Measurements from ENCODE around the gene PLXNB2.

PLXNB2 gene

DNA sequence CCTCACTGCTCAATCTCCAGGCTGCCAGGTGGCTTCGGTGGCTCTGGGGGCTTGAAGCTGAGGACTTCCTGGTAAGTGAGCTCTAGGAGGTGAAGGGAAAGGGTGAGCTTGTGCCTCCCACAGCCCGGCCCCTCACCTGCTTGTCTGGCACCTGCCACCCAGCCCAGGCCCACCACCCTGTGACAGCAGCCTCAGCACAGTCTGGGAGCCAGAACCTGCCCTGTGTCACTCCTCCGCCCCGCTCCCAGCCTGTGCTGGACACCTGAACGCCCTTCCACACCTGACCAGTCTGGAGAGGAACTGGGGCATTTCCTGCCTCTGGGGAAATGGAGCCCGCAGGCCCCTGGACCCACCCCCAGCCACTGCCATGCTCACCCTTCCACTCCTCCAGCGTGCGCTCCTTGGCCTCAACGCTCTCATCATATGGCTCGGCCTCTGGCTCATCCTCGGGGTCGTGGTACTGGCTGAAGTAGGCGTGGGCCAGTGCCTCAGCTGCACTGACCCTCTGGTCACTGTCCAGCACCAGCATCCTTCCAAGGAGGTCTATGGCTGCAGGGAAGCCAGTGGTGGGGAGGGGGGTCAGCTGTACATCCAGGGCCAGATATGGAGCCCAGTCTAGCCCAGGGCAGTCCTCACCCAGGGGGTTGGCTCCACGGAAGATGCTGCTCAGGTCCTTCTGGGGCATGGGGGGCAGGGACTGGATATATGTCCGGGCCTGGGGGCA is 42.3 kb downstream of the PLXNB2 start:
- no peak for DNase-seq (ENCODE audit: low read depth)

- no peak for DNase-seq (ENCODE audit: low read depth)
Measured at GRCh38 chr22:50264104-50264745, 43.2 kb downstream of the PLXNB2 start.

DNA sequence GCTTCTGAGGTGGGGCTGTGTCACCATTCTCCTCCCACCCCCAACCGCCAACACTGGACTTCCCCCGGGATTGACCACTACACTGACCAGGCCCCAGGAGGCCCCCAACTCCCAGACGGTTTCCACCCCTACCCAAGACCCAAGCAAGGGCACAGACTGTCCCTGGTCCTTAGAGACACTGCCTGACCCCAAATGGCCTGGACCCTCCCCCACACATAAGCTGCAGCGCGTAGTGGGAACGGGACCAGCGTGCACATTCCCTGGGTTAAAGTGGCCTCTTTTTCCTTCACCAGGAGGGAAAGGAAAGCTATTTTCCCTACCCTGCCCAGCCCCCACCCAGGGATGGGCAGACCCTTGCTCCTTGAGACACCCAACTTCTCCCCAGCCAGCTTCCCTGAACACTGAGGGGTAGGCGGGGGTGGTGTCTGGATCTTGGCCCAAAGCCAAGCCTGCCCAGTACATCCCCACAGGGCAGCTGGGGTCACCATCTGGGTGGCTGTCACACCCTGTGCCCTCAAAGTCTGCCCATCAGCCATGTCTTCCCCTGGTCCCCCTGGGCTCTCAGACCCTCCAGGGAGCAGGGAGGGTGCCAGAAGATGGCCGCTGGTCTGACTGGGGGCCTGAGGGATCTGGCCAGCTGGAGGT is 44.4 kb downstream of the PLXNB2 start:
- DNase-seq (ENCODE audit: low read depth): no peak

GRCh38 chr22:50262460-50262911 is 45.0 kb downstream of the PLXNB2 start:
- DNase-seq (ENCODE audit: low read depth): peak; percentile 53

DNA sequence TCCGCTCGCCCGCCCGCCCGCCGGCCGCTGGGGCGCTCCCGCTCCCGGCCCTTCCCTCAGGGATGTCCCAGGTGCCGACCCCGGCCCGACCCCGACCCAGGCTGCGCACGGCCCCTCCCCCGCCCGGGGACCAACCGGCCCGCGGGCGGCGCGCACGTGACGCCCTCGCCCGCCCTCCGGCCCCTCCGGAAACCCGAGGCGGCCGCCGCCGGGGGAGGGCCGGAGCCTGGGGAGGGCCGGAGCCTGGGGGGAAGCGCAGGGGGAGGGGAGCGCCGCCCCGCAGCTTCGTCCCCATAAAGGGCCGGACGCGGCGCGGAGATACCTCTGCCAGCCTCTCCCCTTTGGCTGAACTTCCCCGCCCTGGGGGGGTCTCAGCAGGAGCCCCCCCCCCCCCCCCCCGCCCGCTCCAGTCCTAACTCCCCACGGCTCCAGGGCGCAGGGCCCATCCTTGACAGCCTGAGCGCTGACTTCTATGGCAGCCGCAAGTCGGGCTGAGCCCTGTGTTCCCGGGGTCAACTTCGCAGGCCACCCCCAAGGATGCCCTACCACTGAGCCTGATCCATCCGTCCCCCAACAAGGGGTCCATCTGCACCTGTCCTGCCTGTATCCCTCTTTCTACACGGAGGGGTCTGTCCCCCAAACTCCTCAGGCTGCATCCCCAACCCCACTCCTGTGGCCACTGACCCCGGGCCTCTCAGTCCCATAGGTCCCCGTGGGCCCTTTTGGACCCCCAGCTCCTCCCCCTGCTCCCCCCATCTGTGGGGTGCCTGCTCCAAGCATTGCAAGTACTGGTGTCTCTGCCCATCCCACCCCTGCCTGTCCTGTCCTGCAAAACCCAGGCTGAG is 45.6 kb downstream of the PLXNB2 start, which contains the start of gene MAPK12:
TSS of gene MAPK12 (minus strand) at position 69 of the 845 bp plus-strand sequence. CDS start 174 bp downstream, outside the sequence.
- peak; percentile 61 for DNase-seq (ENCODE audit: low read depth)

DNA sequence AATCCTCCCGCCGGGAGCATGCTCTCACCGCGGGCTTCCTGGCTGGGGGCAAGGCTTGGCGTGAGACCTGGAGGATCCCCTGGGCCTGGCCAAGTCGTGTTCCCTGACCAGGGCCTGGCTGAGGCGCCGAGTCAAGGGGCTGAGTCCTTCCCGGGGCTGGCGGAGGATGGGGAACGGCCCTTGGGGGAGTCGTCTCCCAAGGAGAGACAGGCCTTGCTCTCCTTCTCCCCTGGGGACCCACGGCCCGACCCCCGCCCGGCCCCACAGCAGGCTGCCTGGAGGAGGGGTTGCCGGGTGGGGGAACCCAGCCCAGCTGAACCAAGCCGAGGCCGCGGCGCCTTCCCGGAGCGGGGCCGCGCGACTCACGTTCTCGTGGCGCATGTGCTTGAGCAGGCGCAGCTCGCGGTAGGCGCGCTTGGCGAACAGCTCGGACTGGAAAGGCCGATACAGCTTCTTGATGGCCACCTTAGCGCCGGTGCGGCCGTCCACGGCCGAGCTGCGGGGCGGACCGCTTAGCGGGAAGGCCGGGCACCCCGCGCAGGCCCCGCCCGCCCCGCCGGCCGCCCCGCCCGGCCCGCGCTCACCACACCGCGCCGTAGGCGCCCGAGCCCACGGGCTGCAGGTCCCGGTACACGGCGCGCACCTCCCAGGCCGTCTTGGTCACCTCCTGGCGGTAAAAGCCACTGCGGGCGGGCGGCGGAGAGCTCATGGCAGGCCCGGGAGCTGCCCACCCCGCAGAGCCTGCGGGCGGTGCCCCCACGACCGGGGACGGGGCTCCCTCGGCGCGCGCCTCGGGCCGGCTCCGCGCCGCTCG is 46.4 kb downstream of the PLXNB2 start:
- peak; percentile 76 for DNase-seq (ENCODE audit: low read depth)

GRCh38 chr22:50260434-50260800 is 47.0 kb downstream of the PLXNB2 start:
- DNase-seq (ENCODE audit: low read depth): peak; percentile 48

DNA sequence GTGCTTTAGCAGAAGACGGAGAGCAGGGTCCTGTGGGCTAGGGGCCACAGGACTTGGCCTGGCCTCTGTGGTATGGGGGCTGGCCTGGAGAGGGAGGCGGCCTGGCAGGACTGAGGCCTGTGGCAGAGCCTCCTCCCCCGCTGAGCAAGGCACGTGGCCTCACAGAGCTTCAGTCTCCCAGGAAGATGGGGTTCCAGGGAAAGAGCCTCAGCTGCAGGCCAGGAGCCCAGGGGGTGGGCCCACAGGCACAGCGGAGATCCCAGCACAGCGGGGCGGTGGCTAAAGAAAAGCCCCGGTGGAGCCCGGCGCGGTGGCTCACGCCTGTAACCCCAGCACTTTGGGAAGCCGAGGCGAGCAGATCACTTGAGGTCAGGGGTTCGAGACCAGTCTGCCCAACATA is 48.1 kb downstream of the PLXNB2 start:
- no peak for DNase-seq (ENCODE audit: low read depth)

DNA sequence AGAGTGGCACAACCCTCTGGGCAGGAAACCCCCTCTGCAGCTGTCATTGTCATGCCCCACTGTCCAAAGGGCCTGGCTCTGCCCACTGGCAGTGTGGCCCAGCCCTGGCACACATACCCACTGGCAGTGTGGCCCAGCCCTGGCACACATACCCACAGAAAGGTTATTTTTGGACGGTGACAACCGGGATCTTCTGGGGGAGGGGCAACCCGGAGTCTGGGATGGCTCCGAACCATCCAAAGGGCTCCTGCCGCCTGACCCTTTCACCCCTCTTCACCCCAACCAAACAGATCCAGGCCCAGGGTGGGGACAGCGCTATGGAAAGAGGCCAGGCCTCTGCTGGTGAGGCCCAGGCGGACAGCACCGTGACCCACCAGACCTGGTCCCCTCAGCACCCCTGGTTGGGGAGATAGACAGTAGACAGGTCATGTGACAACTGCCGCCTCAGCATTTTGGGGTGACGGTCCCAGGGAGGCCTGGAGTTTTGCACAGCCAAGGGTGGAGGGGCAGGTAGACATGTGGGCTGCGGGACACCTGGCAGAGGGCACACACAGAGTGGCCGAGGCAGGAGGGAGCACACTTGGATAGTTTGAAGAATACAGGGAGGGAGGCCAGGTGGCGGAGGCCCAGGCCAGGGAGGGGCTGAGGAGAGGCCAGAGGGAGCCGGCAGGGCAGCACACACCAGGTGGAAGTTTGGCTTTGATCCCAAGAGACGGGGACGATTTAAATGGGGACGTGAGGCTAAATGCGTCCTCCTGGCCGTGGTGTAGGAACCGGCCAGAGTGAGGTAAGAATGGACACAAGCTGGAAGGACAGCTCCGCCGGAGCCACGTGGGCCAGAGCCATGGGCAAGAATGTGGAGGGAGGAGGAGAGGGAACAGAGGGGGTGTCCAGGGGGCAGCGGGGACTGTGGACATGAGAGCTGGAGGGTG is 48.8 kb downstream of the PLXNB2 start:
- DNase-seq (ENCODE audit: low read depth): no peak

DNA sequence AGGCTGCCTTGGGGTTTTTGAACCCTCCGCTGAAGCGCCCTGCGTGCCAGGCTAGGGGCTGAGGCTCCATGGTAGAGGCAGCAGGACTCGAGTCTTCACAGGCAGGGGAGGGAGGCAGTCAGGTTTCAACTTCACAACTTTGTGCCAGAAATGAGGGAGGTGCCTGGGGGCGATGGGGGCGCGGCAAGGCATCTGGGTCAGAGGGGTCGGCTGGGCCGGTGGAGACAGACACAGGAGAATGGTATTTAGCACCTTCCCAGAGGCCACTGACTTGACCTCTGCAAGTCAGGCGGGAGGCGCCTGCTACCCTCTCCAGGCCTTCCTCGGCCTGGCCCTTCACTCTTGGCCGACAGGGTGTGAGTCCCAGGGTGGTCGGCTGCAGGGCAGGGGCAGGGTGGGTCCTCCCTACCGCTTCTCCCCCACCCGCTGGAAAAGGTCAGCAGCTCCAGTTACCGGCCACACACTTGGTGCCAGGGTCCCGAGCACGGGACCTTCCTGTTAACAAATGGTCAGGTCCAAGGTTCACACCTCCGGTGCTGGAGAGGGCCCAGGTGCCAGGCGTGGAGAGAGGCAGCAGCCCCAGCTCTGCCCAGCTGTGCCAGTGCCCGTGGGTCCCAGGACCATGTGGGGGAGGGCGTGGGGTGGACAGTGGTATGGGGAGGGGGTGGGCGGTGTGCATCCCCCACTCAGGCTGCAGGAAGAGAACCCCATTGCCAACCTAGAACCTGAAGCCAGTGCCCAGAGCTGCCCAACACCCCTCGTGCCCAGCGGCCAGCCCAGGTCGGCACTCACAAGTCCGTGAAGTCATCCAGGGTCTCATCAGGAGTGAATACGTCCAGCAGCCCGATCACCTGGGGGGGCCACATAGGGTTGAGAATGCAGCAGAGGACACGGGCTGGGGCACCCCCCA is 49.7 kb downstream of the PLXNB2 start:
- no peak for DNase-seq (ENCODE audit: low read depth)

GRCh38 chr22:50257041-50257440 is 50.4 kb downstream of the PLXNB2 start:
- DNase-seq (ENCODE audit: low read depth): no peak

- no peak for DNase-seq (ENCODE audit: low read depth)
Measured at GRCh38 chr22:50256258-50256862, 51.1 kb downstream of the PLXNB2 start.

DNA sequence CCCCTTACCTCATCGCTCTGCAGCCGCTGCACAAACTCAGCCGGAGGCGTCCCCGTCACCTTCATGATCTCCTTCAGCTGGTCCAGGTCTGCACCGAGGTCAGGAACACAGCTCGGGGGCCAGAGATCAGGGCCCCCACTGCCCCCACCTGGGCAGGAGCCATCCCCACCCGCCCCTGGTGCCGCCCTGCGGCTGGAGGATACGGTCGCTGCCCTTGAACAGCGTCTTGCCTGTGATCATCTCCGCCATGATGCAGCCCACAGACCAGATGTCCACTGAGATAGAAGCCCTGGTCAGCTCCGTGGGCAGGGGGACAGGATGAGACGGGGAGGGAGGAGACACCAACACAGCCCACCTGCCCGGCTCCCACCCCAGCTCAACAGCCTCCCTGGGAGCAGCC is 51.8 kb downstream of the PLXNB2 start:
- DNase-seq (ENCODE audit: low read depth): no peak

DNA sequence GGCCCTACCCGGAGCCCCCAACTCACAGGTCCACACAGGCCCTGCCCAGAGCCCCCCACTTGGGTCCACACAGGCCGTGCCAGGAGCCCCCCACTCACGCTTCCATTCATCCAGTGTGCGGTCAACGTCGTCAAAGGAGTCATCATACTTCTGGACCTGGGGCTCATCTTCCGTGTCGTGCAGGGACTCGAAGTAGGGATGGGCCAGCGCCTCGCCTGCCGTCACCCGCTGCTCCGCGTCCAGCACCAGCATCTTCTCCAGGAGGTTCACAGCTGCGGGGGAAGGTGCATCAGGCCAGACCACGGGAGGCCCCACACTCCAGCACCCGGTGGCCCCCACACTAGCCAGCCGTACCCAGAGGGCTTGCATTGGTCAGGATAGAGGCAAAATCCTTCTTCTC is 52.3 kb downstream of the PLXNB2 start:
- no peak for DNase-seq (ENCODE audit: low read depth)

DNA sequence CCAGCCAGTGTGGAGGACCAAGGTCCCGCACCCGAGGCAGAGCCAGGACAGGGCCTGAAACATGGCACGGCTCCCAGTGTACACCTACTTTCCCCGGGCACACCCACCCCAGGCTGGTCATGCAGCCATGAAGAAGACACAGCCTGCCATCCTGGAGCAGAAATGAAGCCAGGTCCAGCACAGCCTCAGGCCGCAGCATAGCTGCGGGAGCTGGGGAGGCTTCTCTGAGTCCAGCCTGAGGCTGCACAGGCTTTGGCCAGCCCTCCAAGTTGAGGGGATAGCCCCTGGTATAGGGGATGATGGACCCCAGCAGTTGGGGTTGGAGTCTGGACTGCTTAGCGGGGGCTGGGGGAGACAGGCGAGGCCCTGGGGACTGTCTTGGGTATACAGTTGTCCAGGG is 53.5 kb downstream of the PLXNB2 start:
- no peak for DNase-seq (ENCODE audit: low read depth)

DNA sequence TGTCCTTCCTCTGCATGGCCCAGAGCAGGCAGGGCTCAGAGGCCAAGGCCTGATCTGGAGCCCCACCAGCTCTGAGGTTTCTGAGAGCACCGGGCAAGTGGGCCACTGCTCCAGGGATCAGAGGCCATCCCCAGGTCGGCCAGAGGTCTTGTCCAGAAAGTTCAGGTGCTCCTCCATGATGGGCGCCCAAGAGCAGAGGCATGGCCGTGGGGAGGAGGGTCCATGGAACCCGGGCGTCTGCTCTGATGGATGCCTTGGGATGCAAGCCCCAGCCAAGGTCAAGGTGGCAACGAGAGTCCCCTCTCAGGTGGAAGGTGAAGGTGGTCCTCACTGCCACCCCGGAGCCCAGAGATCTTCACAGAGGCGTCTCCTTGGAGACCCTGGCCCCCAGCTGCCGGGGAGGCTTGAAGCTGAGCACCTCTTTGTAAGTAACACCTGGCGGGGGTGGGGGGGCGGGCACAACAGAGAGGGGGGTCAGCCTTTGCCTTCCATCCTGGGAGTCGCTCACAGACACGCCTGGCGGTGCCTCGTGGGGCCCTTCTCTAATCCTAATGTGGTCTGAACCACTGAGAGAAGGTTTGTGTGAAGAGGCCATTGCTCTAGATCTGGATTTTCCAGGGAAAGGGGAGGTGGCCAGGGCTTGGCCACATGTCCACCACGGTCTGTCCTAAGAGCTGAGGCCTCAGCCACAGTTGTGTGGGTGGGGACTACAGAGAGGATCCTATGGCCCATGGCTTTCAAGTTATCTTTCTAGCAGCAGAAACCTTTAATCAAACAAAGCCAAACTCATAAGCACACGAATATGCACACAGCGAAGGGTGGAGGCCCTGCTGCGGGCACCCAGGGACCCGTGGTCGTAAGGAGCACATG is 54.2 kb downstream of the PLXNB2 start:
- no peak for DNase-seq (ENCODE audit: low read depth)

Measured in ELR (cell line).